Liver (tissue), 9 donors: ENCODE measurements around the gene EBF4. TPM values are rescaled to one million over a fixed set of nuclear protein-coding genes. Genes with fewer than 3 reads are reported as not detected.
A peak's percentile ranks its signal among the peaks of the same experiment; 100 is the strongest.

Experiments used
- DNase-seq: peaks from one replicate; pipeline ENCODE4 v3.0.0-alpha.2; 2017; ENCODE audit warnings: low spot score
- H3K27ac ChIP-seq, 2 donors: one replicate each; pipeline ENCODE4 v1.7.0; 2013; ENCODE audit warnings: inconsistent platforms in 2 of 2, low read length in 2 of 2, control low read depth in 1 of 2, low read depth in 1 of 2, mild to moderate bottlenecking in 1 of 2
- H3K27me3 ChIP-seq, 4 donors: one replicate each; pipeline versions ENCODE4 v1.6.1 to v1.7.0; 2013; ENCODE audit warnings: low read length in 3 of 4, inconsistent platforms in 1 of 4, mild to moderate bottlenecking in 1 of 4, moderate library complexity in 1 of 4; ENCODE audit not compliant: control insufficient read depth in 4 of 4, insufficient read depth in 4 of 4
- H3K36me3 ChIP-seq, 4 donors: one replicate each; pipeline versions ENCODE4 v1.6.1 to v1.7.0; 2013; ENCODE audit warnings: low read length in 3 of 4, mild to moderate bottlenecking in 3 of 4, low read depth in 1 of 4, moderate library complexity in 1 of 4; ENCODE audit not compliant: control insufficient read depth in 4 of 4, insufficient read depth in 3 of 4
- H3K4me1 ChIP-seq, 4 donors: one replicate each; pipeline versions ENCODE4 v1.6.1 to v1.7.0; 2013; ENCODE audit warnings: low read length in 3 of 4, mild to moderate bottlenecking in 3 of 4, moderate library complexity in 1 of 4; ENCODE audit not compliant: control insufficient read depth in 4 of 4, insufficient read depth in 4 of 4
- H3K4me3 ChIP-seq, 3 donors: one replicate each; pipeline versions ENCODE4 v1.6.1 to v1.7.0; 2013; ENCODE audit warnings: low read length in 3 of 3, control low read depth in 1 of 3, low read depth in 1 of 3, mild to moderate bottlenecking in 1 of 3
- H3K9ac ChIP-seq, 2 donors: one replicate each; pipeline ENCODE4 v1.7.0; 2013; ENCODE audit warnings: low read length in 2 of 2, mild to moderate bottlenecking in 2 of 2, moderate library complexity in 2 of 2, control low read depth in 1 of 2, low read depth in 1 of 2
- H3K9me3 ChIP-seq, 4 donors: one replicate each; pipeline versions ENCODE4 v1.6.1 to v1.7.0; 2013; ENCODE audit warnings: low read length in 3 of 4; ENCODE audit not compliant: control insufficient read depth in 4 of 4
- EGR1 ChIP-seq, 2 donors: IDR thresholded peaks; 2 replicates each; pipeline ENCODE4 v1.6.1; 2016 to 2018; ENCODE audit warnings: antibody characterized with exemption in 2 of 2, low read depth in 2 of 2
- FOXA1 ChIP-seq: IDR thresholded peaks from 2 replicates; pipeline ENCODE4 v1.6.1; 2016; ENCODE audit warnings: antibody characterized with exemption
- FOXA2 ChIP-seq: IDR thresholded peaks from 2 replicates; pipeline ENCODE4 v1.6.1; 2016; ENCODE audit warnings: antibody characterized with exemption
- HNF4G ChIP-seq: IDR thresholded peaks from 2 replicates; pipeline ENCODE4 v1.6.1; 2016; ENCODE audit warnings: antibody characterized with exemption
- JUND ChIP-seq, 2 donors: IDR thresholded peaks; 2 replicates each; pipeline ENCODE4 v1.6.1; 2016; ENCODE audit warnings: antibody characterized with exemption in 2 of 2
- RAD21 ChIP-seq, 2 donors: IDR thresholded peaks; 2 replicates each; pipeline ENCODE4 v1.6.1; 2016; ENCODE audit warnings: antibody characterized with exemption in 2 of 2, mild to moderate bottlenecking in 2 of 2
- RXRA ChIP-seq, 2 donors: IDR thresholded peaks; 2 replicates each; pipeline ENCODE4 v1.6.1; 2017 to 2018; ENCODE audit warnings: antibody characterized with exemption in 2 of 2, mild to moderate bottlenecking in 1 of 2
- SP1 ChIP-seq: IDR thresholded peaks from 2 replicates; pipeline ENCODE4 v1.6.1; 2018; ENCODE audit warnings: antibody characterized with exemption, mild to moderate bottlenecking
- TAF1 ChIP-seq: conservative IDR thresholded peaks from 2 replicates; pipeline ENCODE4 v1.6.1; 2016; ENCODE audit warnings: antibody characterized with exemption, mild to moderate bottlenecking
- YY1 ChIP-seq: IDR thresholded peaks from 2 replicates; pipeline ENCODE4 v1.6.1; 2016; ENCODE audit warnings: antibody characterized with exemption, mild to moderate bottlenecking
- WGBS: extraction: QIAGEN DNeasy Blood & Tissue Kit; methylation state at CpG from one replicate; pipeline ENCODE4 v1.1.7; 2013; 5-methylcytosine and 5-hydroxymethylcytosine counted together
- polyA plus RNA-seq, 2 donors: library from polyadenylated mRNA; stranded (reverse) in 1 of 2; unstranded in 1 of 2; fragments of 200-250 nt in 1 of 2; fragments of >200 nt in 1 of 2; fragmentation: Nextera tagmentation in 1 of 2; extraction: Ambion mirVana in 1 of 2; gene quantifications; one replicate each; pipeline versions ENCODE4 v1.2.1 to v1.2.3, GENCODE V29; 2013 to 2015
- total RNA-seq, 2 donors: library from RNA; depleted of rRNA; stranded (reverse); fragments of >200 nt; gene quantifications; one replicate each; pipeline ENCODE4 v1.2.3, GENCODE V29; 2014
- TF ChIP-seq, protein P1 (sequence below): fragments of 150-350 bp; IDR thresholded peaks from 2 replicates; pipeline ENCODE4 v1.5.1; 2017; ENCODE audit warnings: improper control_type of control experiment, low read depth, low read length; ENCODE audit not compliant: missing input control
- TF ChIP-seq, protein P2 (sequence below): IDR thresholded peaks from 2 replicates; pipeline ENCODE4 v1.6.1; 2016; ENCODE audit warnings: antibody characterized with exemption
- TF ChIP-seq, protein P3 (sequence below): IDR thresholded peaks from 2 replicates; pipeline ENCODE4 v1.6.1; 2016; ENCODE audit warnings: antibody characterized with exemption, mild to moderate bottlenecking
- TF ChIP-seq, protein P4 (sequence below): IDR thresholded peaks from 2 replicates; pipeline ENCODE4 v1.6.1; 2016; ENCODE audit warnings: antibody characterized with exemption
- donor health status: healthy.
- donor health status: healthy.
- donor health status: healthy.
- donor health status: healthy.
- donor health status: healthy.

EBF4 gene
- total and polyA plus RNA-seq, 4 donors: 2.3 to 4.0 (median 2.9) TPM

DNA sequence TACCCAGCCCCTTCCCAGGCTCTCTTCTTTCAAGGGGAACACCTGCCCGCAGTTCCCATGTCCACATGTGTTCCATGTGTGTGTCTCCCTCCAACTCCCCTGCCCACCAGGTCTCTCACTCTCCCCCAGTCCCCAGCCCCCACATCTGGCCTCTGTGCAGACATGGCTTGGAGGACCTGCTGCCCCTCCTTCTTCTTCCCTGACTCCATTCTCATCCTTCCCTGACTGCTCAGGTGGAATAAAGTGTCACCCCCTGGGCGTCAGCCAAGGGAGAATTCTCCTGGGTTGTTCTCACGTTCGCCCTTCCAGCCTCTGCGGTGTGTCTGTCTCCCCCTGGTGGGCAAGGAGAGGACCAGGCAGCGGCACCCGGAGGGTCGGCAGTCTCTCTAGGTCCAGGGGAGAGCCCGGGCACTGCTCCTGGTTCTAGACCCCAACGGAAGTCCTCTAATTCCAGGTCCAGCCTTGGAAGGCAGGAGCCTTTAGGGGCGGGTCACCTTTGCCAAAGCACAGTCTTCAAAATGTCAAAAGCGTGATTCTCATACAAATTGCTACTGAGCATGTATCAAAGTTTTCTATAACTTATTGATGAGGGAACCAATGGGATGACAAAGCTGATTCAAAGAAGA is 50.5 kb downstream of the EBF4 start:
- WGBS: 12% methylated on average over 12 of the region's 12 CpGs
- H3K4me3 ChIP-seq: no peak overlapping the region
- DNase-seq: peak; percentile 62
- H3K27ac ChIP-seq: no peak overlapping the region
- H3K4me1 ChIP-seq: no peaks in the 10 kb centered on the region
- no peak overlapping the region for H3K9ac ChIP-seq
- H3K27me3 ChIP-seq: peaks cover 0 to 2% (median 0%) of the 10 kb centered on the region in 4 donors
- H3K36me3 ChIP-seq: no peaks in the 10 kb centered on the region
- TF ChIP-seq, protein P1, sequence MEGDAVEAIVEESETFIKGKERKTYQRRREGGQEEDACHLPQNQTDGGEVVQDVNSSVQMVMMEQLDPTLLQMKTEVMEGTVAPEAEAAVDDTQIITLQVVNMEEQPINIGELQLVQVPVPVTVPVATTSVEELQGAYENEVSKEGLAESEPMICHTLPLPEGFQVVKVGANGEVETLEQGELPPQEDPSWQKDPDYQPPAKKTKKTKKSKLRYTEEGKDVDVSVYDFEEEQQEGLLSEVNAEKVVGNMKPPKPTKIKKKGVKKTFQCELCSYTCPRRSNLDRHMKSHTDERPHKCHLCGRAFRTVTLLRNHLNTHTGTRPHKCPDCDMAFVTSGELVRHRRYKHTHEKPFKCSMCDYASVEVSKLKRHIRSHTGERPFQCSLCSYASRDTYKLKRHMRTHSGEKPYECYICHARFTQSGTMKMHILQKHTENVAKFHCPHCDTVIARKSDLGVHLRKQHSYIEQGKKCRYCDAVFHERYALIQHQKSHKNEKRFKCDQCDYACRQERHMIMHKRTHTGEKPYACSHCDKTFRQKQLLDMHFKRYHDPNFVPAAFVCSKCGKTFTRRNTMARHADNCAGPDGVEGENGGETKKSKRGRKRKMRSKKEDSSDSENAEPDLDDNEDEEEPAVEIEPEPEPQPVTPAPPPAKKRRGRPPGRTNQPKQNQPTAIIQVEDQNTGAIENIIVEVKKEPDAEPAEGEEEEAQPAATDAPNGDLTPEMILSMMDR: peak; percentile 61
- TF ChIP-seq RAD21 (IDR thresholded peaks at IDR 0.05) (peak; percentile 70 to 73), TAF1 (no peak)
- no peaks in the 10 kb centered on the region for H3K9me3 ChIP-seq

DNA sequence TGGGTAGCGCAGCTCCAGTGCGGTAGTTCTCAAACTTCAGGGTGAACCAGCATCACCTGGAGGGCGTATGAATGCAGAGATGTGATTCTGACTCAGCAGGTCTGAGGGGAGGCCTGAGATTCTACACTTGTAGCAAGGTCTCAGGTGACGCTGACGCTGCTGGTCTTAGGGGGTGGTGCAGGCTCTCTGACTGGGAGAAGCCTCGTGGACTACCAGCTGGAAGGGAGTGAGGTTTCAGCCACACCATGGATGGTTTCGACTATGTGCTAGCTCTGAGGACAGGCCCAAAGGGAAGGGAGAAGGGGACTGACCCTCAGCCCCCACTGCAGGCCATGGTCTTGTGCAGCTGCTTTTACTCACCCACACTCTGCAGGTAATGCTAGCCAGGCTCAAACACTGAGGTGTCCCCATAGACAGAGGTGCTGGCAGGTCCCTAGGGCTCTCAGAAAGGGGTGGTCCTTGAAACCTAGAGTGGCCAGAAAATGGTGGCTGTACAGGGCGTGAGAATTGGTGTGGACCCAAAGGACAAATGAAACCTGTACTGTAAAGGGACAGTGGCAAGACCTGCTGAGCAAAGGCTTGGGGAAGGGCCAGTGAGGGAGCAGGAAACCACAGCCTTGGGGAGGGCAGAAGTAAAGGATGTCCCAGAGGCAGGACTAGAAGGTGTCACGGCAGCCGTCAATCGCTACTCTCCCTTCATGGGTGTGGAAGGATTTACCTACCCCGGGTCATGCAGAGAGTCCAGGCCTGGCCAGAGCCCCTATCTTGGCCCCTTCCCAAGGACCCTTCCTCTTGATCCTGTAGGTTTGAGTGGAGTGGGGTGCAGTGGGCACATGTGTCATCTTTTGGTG is 52.7 kb downstream of the EBF4 start:
- Histone ChIP-seq H3K27me3 (peaks cover 0 to 3% (median under 1%) of the 10 kb centered on the region in 4 donors), H3K4me1 (peaks cover 0 to 4% (median 1%) of the 10 kb centered on the region in 4 donors), H3K27ac (no peak overlapping the region), H3K9me3 (no peaks in the 10 kb centered on the region), H3K4me3 (no peak overlapping the region), H3K9ac (no peak overlapping the region), H3K36me3 (no peaks in the 10 kb centered on the region)
- peak; percentile 26 for DNase-seq
- TF ChIP-seq, protein P2, sequence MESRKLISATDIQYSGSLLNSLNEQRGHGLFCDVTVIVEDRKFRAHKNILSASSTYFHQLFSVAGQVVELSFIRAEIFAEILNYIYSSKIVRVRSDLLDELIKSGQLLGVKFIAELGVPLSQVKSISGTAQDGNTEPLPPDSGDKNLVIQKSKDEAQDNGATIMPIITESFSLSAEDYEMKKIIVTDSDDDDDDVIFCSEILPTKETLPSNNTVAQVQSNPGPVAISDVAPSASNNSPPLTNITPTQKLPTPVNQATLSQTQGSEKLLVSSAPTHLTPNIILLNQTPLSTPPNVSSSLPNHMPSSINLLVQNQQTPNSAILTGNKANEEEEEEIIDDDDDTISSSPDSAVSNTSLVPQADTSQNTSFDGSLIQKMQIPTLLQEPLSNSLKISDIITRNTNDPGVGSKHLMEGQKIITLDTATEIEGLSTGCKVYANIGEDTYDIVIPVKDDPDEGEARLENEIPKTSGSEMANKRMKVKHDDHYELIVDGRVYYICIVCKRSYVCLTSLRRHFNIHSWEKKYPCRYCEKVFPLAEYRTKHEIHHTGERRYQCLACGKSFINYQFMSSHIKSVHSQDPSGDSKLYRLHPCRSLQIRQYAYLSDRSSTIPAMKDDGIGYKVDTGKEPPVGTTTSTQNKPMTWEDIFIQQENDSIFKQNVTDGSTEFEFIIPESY: no peak
- TF ChIP-seq FOXA2 (no peak), RXRA (IDR thresholded peaks at IDR 0.05) (no peak), HNF4G (no peak), FOXA1 (no peak), SP1 (no peak), RAD21 (IDR thresholded peaks at IDR 0.05) (no peak), EGR1 (IDR thresholded peaks at IDR 0.05; ENCODE audit: low read depth in 2 of 2) (no peak), YY1 (no peak), JUND (IDR thresholded peaks at IDR 0.05) (no peak)
- TF ChIP-seq, protein P3, sequence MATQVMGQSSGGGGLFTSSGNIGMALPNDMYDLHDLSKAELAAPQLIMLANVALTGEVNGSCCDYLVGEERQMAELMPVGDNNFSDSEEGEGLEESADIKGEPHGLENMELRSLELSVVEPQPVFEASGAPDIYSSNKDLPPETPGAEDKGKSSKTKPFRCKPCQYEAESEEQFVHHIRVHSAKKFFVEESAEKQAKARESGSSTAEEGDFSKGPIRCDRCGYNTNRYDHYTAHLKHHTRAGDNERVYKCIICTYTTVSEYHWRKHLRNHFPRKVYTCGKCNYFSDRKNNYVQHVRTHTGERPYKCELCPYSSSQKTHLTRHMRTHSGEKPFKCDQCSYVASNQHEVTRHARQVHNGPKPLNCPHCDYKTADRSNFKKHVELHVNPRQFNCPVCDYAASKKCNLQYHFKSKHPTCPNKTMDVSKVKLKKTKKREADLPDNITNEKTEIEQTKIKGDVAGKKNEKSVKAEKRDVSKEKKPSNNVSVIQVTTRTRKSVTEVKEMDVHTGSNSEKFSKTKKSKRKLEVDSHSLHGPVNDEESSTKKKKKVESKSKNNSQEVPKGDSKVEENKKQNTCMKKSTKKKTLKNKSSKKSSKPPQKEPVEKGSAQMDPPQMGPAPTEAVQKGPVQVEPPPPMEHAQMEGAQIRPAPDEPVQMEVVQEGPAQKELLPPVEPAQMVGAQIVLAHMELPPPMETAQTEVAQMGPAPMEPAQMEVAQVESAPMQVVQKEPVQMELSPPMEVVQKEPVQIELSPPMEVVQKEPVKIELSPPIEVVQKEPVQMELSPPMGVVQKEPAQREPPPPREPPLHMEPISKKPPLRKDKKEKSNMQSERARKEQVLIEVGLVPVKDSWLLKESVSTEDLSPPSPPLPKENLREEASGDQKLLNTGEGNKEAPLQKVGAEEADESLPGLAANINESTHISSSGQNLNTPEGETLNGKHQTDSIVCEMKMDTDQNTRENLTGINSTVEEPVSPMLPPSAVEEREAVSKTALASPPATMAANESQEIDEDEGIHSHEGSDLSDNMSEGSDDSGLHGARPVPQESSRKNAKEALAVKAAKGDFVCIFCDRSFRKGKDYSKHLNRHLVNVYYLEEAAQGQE: no peak
- TF ChIP-seq, protein P4, sequence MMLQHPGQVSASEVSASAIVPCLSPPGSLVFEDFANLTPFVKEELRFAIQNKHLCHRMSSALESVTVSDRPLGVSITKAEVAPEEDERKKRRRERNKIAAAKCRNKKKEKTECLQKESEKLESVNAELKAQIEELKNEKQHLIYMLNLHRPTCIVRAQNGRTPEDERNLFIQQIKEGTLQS: no peak
- WGBS: 90% methylated on average over 12 of the region's 12 CpGs
